HG03378 (cell line): ENCODE data around the gene ZNF117.
"Not testable (repeated sequence)": the region's sequence is repeated elsewhere in the genome, so short reads cannot be mapped to it uniquely, and the experiment has no call there.

Source experiments
- ATAC-seq: cut with Tn5 transposase; IDR thresholded peaks from one replicate; pipeline ENCODE4 v1.9.1; 2021; ENCODE audit warnings: mild to moderate bottlenecking, moderate library complexity; ENCODE audit not compliant: unreplicated experiment

Gene ZNF117

GRCh38 chr7:64928252-64929187, 62.3 kb downstream of the ZNF117 start:
- not testable (repeated sequence) for ATAC-seq
